Right cardiac atrium (tissue), 5 donors: ENCODE results near the gene SLC22A3. TPM values are rescaled to one million over a fixed set of nuclear protein-coding genes. Genes with fewer than 3 reads are reported as not detected.
A peak's percentile ranks its signal among the peaks of the same experiment; 100 is the strongest.
"Not testable (repeated sequence)": the region's sequence is repeated elsewhere in the genome, so short reads cannot be mapped to it uniquely, and the experiment has no call there.

Source experiments
- ATAC-seq, 2 donors: fragments of 200-7000 bp; cut with Tn5 transposase; one replicate each; pipeline versions ENCODE4 v1.8.0 to v1.9.1; 2020; ENCODE audit warnings: moderate library complexity in 2 of 2, mild to moderate bottlenecking in 1 of 2
- DNase-seq, 3 donors: peaks; one replicate each; pipeline ENCODE4 v3.0.0-alpha.2; 2020
- H3K27ac ChIP-seq: one replicate; pipeline ENCODE4 v1.5.1; 2013; ENCODE audit warnings: mild to moderate bottlenecking, low read length, control low read depth, moderate library complexity
- H3K27me3 ChIP-seq: one replicate; pipeline ENCODE4 v1.6.1; 2013; ENCODE audit not compliant: control insufficient read depth, insufficient read depth
- H3K4me1 ChIP-seq: one replicate; pipeline ENCODE4 v1.6.1; 2013; ENCODE audit warnings: low read length; ENCODE audit not compliant: control insufficient read depth, insufficient read depth
- H3K4me3 ChIP-seq: one replicate; pipeline ENCODE4 v1.5.1; 2013; ENCODE audit warnings: low read length, control low read depth
- H3K9me3 ChIP-seq: one replicate; pipeline ENCODE4 v1.6.1; 2013; ENCODE audit warnings: low read length; ENCODE audit not compliant: control insufficient read depth
- WGBS: extraction: QIAGEN DNeasy Blood & Tissue Kit; methylation state at CpG from one replicate; pipeline ENCODE4 v1.1.7; 2013; 5-methylcytosine and 5-hydroxymethylcytosine counted together
- intact Hi-C, 4 donors: fragments of 100-400 bp; cut with DNase I; formaldehyde crosslinking; loops; one replicate each; pipeline versions ENCODE4 v1.11.0 to v1.14.0; 2022 to 2023
- polyA plus RNA-seq: library from polyadenylated mRNA; stranded (reverse); fragments of 200-250 nt; gene quantifications from one replicate; pipeline ENCODE4 v1.2.3, GENCODE V29; 2013
- total RNA-seq, 4 donors: library from RNA; stranded (reverse); fragmentation: NEBNext Ultra II Directional; extraction: Animal tissue kit (Norgen Biotek cat#: 25700); gene quantifications; one replicate each; pipeline ENCODE4 v1.2.1, GENCODE V29; 2021
- donor health status: healthy with polysubstance abuse.
- donor health status: DM: no; HTN: yes; CAD: no.
- donor health status: DM: no; HTN: no; CAD: no.
- donor health status: DM: no; HTN: yes; CAD: no; lungs with severe emphysema.
- donor health status: DM: yes; HTN: yes; CAD: no.

SLC22A3 gene
- total and polyA plus RNA-seq, 5 donors = 0.57 to 1.1 (median 0.88) TPM

DNA sequence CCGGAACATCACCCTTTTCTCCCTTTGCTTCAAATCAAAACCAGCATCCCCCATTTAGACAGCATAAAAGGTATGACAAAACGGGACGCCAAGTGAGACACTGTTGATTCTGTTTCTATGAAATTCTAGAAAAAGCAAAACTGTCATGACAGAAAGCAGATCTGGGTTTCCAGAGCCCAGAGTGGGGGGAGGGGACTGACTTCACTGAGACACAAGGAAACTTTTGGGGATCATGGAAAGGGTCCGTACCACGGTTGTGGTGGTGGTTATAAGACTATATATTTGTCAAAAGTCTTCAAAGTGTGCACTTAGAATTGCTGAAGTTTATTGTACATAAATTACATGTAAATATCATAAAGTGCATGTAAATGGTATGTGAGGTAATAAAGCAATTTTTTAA is 82.6 kb downstream of the SLC22A3 start:
- H3K27me3 ChIP-seq = no peaks in the 10 kb centered on the region
- ATAC-seq (no peak), DNase-seq (peak; percentile 23 to 72 (median 38))
- no peak overlapping the region for H3K27ac ChIP-seq
- intact Hi-C loops = no loop called here
- peaks cover 8% of the 10 kb centered on the region for H3K4me1 ChIP-seq
- no peaks in the 10 kb centered on the region for H3K9me3 ChIP-seq
- no peak overlapping the region for H3K4me3 ChIP-seq
- 46% methylated on average over 5 of the region's 5 CpGs for WGBS

DNA sequence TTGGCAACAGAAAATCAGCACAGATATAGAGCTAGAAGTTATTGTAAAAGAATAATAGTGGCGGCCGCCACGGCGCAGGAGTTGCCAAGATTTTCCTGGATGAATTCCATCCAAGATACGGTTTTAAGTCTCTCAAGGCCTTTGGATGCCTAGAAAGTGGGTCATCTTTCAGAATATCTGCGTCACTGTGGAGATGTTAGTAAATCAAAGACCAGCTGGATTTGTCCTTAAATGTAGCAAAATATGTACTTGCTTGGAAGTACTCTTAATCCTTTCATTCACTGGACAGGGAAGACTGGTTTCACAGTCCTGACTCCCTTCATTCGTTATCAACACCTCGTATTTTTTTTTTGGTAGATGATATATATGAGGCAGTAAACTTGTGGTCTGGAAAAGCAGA is 83.0 kb downstream of the SLC22A3 start:
- Histone ChIP-seq H3K9me3 (no peaks in the 10 kb centered on the region), H3K4me3 (no peak overlapping the region), H3K27ac (no peak overlapping the region), H3K4me1 (peaks cover 8% of the 10 kb centered on the region), H3K27me3 (no peaks in the 10 kb centered on the region)
- peak; percentile 62 to 85 (median 76) for DNase-seq
- ATAC-seq = peak; percentile 79 to 83
- WGBS = 24% methylated on average over 8 of the region's 8 CpGs
- intact Hi-C loops = no loop called here

DNA sequence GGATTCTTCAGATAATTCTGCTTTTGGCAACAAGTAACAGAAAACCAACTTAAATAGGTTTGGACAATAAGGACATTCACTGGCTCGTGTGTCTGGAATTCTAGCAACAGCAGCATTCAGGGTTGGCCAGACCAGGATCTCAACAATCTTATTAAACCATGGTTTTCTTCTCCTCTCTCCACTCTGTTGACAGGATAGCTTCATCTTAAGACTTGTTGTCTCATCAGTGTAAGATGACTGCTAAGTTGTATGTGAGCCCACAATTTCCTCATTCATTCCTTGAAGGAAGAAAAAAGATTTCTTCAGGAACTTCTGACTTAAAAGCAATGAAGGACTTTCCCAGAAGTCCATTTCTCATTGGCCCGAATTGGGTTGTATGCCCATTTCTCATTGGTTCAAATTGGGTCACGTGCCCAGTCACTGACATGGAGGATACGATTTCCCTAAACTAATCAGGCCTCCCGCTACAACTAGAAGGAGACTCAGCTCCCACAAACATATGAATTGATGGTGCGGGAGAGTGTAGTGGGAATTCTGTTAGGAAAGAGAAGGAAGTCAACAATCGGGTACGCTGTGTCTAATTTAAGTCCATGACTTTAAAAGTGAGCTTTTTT is 83.7 kb downstream of the SLC22A3 start:
- H3K27ac ChIP-seq = no peak overlapping the region
- no peaks in the 10 kb centered on the region for H3K9me3 ChIP-seq
- peaks cover 8% of the 10 kb centered on the region for H3K4me1 ChIP-seq
- intact Hi-C loops = no loop called here
- no peak overlapping the region for H3K4me3 ChIP-seq
- no peaks in the 10 kb centered on the region for H3K27me3 ChIP-seq
- WGBS = 64% methylated on average over 8 of the region's 8 CpGs
- peak; percentile 61 to 64 for ATAC-seq
- DNase-seq = no peak

GRCh38 chr6:160435935-160436334 is 87.8 kb downstream of the SLC22A3 start:
- WGBS = 68% methylated on average over 4 of the region's 4 CpGs
- no peak for ATAC-seq
- no peaks in the 10 kb centered on the region for H3K9me3 ChIP-seq
- H3K27me3 ChIP-seq = no peaks in the 10 kb centered on the region
- no peak overlapping the region for H3K4me3 ChIP-seq
- intact Hi-C loops = no loop called here
- H3K4me1 ChIP-seq = no peaks in the 10 kb centered on the region
- H3K27ac ChIP-seq = no peak overlapping the region
- no peak for DNase-seq

DNA sequence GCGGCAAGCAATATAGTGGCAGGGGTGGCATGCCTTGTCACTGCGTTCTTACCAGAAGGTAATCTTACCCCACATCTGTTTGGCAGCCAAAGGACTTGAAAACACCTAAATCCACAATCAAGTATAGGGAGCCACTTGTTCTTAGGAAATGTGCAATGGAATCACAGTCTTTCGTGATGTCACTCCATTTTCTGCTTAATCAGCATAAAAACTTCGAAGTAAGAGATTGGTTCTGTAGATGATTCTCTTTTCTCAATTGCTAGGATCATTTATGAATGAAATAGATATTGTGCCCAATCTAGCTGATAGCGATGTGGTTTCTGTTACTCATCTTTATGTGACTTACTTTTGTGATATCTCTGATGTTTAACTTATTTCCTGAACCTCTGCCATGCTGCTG is 89.0 kb downstream of the SLC22A3 start:
- Histone ChIP-seq H3K9me3 (no peaks in the 10 kb centered on the region), H3K27me3 (no peaks in the 10 kb centered on the region), H3K4me1 (no peaks in the 10 kb centered on the region), H3K4me3 (no peak overlapping the region), H3K27ac (no peak overlapping the region)
- WGBS = 94% methylated on average over 5 of the region's 5 CpGs
- DNase-seq = no peak
- intact Hi-C loops = no loop called here
- ATAC-seq = no peak

DNA sequence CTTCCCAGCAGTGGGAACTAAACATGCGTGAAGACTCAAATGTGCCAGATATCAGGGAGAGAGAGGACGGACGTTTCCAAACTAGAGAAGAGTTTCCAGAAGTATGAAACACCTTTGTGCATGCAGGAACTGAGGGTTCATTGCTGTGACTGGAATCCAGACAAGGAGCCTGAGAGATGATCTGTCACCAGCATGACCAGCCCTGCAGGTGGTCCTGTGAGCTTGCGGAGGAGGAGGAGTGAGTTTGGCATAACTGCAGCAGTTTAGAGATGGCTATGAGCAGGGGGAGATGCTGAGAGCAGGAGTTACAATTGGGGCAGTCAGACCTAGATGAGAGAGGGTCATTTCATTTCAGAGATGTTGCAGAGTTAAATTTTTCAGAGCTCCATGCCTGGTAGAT is 89.6 kb downstream of the SLC22A3 start:
- ATAC-seq (no peak), DNase-seq (no peak)
- no peaks in the 10 kb centered on the region for H3K27me3 ChIP-seq
- H3K27ac ChIP-seq = no peak overlapping the region
- H3K4me3 ChIP-seq = no peak overlapping the region
- 83% methylated on average over 4 of the region's 4 CpGs for WGBS
- intact Hi-C loops = no loop called here
- H3K4me1 ChIP-seq = no peaks in the 10 kb centered on the region
- no peaks in the 10 kb centered on the region for H3K9me3 ChIP-seq

- no peaks in the 10 kb centered on the region for H3K4me1 ChIP-seq
- H3K9me3 ChIP-seq = no peaks in the 10 kb centered on the region
- no peak for DNase-seq
- 83% methylated on average over 4 of the region's 4 CpGs for WGBS
- no peak overlapping the region for H3K27ac ChIP-seq
- H3K27me3 ChIP-seq = no peaks in the 10 kb centered on the region
- H3K4me3 ChIP-seq = no peak overlapping the region
- intact Hi-C loops = no loop called here
- ATAC-seq = no peak
Measured at GRCh38 chr6:160438481-160438880, 90.3 kb downstream of the SLC22A3 start.

- Histone ChIP-seq H3K4me1 (no peaks in the 10 kb centered on the region), H3K9me3 (no peaks in the 10 kb centered on the region), H3K4me3 (no peak overlapping the region), H3K27ac (no peak overlapping the region), H3K27me3 (no peaks in the 10 kb centered on the region)
- ATAC-seq (no peak), DNase-seq (no peak)
- WGBS = 34% methylated on average over 5 of the region's 5 CpGs
- intact Hi-C loops = no loop called here
Measured at GRCh38 chr6:160439751-160440150, 91.6 kb downstream of the SLC22A3 start.

DNA sequence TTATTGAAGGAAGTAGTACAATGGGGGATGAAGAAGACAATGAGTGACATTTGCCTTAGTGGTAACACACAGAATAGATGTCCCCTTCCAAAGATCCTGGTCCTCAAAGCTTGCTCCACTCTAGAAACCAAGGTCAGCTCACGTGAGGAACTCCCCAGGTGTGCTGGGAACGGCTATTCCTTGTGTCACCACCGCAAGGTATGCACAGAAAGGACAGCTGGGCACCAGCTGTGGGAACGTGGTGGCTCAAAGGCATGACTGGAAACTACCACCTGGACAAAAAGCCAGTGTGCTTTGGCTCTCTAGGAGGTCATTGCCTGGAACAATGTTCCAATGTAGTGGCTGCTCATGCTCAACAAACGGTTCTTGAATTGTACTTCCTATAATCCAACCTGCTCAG is 94.0 kb downstream of the SLC22A3 start:
- no peaks in the 10 kb centered on the region for H3K27me3 ChIP-seq
- intact Hi-C loops = no loop called here
- H3K9me3 ChIP-seq = no peaks in the 10 kb centered on the region
- DNase-seq (no peak), ATAC-seq (no peak)
- no peaks in the 10 kb centered on the region for H3K4me1 ChIP-seq
- H3K27ac ChIP-seq = no peak overlapping the region
- no peak overlapping the region for H3K4me3 ChIP-seq
- WGBS = 83% methylated on average over 5 of the region's 5 CpGs

GRCh38 chr6:160445130-160445529 is 97.0 kb downstream of the SLC22A3 start:
- intact Hi-C loops = loop anchor here in 1 of 4 donors (5.0 kb wide), 1 partner anchor 583 kb away; no protein-coding TSS in a partner anchor
- Histone ChIP-seq H3K27ac (no peak overlapping the region), H3K9me3 (no peaks in the 10 kb centered on the region), H3K27me3 (no peaks in the 10 kb centered on the region), H3K4me1 (no peaks in the 10 kb centered on the region), H3K4me3 (no peak overlapping the region)
- ATAC-seq = no peak
- WGBS = 73% methylated on average over 2 of the region's 2 CpGs
- no peak for DNase-seq

GRCh38 chr6:160447350-160447749 is 99.2 kb downstream of the SLC22A3 start:
- DNase-seq = no peak
- Histone ChIP-seq H3K9me3 (no peaks in the 10 kb centered on the region), H3K4me1 (no peaks in the 10 kb centered on the region), H3K27me3 (no peaks in the 10 kb centered on the region), H3K4me3 (no peak overlapping the region), H3K27ac (no peak overlapping the region)
- ATAC-seq = no peak
- intact Hi-C loops = loop anchor here in 1 of 4 donors (5.0 kb wide), 1 partner anchor 585 kb away; no protein-coding TSS in a partner anchor
- WGBS = 92% methylated on average over 4 of the region's 4 CpGs

DNA sequence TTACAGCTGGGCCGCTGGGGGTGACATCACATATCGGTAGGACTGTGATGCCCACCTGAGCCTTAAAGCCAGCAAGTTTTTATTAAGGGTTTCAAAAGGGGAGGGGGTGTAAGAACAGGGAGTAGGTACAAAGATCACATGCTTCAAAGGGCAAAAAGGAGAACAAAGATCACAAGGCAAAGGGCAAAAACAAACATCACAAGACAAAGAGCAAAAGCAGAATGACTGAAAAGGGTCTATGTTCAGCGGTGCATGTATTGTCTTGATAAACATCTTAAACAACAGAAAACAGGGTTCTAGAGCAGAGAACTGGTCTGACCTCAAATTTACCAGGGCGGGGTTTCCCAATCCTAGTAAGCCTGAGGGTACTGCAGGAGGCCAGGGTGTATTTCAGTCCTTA is 101.6 kb downstream of the SLC22A3 start:
- 91% methylated on average over 4 of the region's 4 CpGs for WGBS
- H3K4me1 ChIP-seq, DNase-seq, ATAC-seq, H3K4me3 ChIP-seq, H3K9me3 ChIP-seq, H3K27me3 ChIP-seq, H3K27ac ChIP-seq: not testable (repeated sequence)
- intact Hi-C loops = loop anchor here in 2 of 4 donors (5.0 kb wide), 3 partner anchors 307 to 587 kb away; no protein-coding TSS in a partner anchor
